ENCODE measurements around the gene C1QTNF1. TPM values are rescaled to one million over a fixed set of nuclear protein-coding genes. Genes with fewer than 3 reads are reported as not detected.

C1QTNF1 gene
- total RNA-seq, 2 experiments from 2014 or later, result not detected

DNA sequence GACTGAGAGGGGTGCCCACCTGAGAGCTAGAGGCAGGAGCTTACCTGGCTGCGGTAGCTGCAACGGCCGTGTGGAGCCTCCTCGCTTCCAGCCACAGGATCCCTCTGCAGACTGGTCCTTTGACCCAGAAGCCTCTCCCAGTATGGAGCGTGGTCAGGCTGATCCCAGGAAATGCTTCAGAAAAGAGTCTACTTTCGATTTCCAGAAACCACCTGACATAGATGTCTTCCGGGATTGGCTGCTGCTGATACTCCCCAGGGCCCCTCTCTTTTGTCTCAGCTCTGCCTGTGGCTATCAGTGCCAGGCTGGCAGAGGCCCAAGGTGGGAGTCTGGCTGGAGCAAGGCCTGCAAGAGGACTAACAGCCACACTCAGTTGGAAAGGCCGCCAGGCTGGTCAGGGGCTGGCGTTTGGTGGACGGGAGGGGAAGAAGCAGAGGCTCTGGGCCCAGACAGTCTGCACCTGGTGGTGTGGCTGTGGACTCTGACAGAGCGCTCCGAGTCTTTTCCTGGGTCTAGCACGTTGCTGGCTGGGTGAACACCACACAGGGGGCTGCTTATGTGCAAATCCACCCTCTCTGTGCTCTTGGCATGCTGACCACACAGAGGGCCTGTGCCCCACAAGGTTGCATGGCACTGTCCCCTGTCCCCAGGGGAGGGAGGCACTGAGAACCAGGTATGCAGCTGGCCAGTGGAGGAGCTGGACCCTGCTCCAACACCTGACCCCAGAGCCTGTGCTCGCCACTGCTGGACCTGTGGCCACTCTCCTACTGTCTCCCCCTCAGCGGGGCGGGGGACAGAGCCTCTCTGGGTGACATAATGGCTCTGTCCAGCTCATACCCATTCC is 44.0 kb upstream of the C1QTNF1 start, which contains the start of gene LGALS3BP:
LGALS3BP (minus strand) TSS at position 144 of the 844 bp plus-strand sequence. CDS start 2,732 bp downstream, outside the sequence.
- Histone ChIP-seq H3K9me3 (ENCODE audit: low read length) (no peaks in the 10 kb centered on the region), H2AFZ (ENCODE audit: low read length) (no peak within 1 kb of the TSS), H4K20me1 (ENCODE audit: insufficient read depth, low read length) (no peaks in the 10 kb centered on the region), H3K79me2 (ENCODE audit: insufficient read depth, low read depth, low read length) (no peaks in the 10 kb centered on the region), H3K4me2 (ENCODE audit: low read length) (no peak within 1 kb of the TSS), H3K4me1 (ENCODE audit: insufficient read depth, low read length, poor library complexity, severe bottlenecking) (peaks cover 10% of the 10 kb centered on the region), H3K4me3 (ENCODE audit: low read depth, low read length, poor library complexity, severe bottlenecking) (no peak within 1 kb of the TSS), H3K36me3 (ENCODE audit: insufficient read depth, low read length) (no peaks in the 10 kb centered on the region), H3K27ac (ENCODE audit: low read depth, low read length, poor library complexity, severe bottlenecking) (no peak within 1 kb of the TSS), H3K9me2 (ENCODE audit: insufficient read depth, low read length) (no peaks in the 10 kb centered on the region)
- DNase-seq (ENCODE audit: low spot score), result no peak
- intact Hi-C loops (cut with micrococcal nuclease; ENCODE audit: unreplicated experiment), result no loop called here
- BruUV-seq (replicated peaks), result no TSS peak
- ChIA-PET POLR2A (no interaction called here), CTCF (ENCODE audit: unreplicated experiment) (no interaction called here)
- TF ChIP-seq, protein P1, sequence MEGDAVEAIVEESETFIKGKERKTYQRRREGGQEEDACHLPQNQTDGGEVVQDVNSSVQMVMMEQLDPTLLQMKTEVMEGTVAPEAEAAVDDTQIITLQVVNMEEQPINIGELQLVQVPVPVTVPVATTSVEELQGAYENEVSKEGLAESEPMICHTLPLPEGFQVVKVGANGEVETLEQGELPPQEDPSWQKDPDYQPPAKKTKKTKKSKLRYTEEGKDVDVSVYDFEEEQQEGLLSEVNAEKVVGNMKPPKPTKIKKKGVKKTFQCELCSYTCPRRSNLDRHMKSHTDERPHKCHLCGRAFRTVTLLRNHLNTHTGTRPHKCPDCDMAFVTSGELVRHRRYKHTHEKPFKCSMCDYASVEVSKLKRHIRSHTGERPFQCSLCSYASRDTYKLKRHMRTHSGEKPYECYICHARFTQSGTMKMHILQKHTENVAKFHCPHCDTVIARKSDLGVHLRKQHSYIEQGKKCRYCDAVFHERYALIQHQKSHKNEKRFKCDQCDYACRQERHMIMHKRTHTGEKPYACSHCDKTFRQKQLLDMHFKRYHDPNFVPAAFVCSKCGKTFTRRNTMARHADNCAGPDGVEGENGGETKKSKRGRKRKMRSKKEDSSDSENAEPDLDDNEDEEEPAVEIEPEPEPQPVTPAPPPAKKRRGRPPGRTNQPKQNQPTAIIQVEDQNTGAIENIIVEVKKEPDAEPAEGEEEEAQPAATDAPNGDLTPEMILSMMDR (conservative IDR thresholded peaks at IDR 0.05; ENCODE audit: low read length), result no peak
- TF ChIP-seq EZH2phosphoT487 (IDR thresholded peaks at IDR 0.05; ENCODE audit: borderline replicate concordance, low read depth, low read length), result no peak

DNA sequence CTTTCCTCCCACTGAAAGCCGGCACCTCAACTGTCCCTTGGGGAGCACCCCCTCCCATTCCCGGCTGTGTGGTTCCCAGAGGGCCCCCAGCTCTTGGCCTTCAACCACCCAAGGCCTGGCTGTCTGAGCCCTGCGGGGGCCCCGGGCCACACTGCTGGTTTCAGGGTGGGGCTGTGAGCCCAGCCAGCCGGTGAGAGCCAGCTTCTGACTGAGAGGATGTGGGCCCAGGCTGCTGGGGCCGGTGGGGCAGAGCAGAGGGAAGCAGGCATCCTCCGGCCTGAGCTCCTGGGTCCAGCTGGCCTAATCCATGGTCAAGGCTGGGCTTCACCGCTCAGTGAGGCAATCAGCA is 43.4 kb upstream of the C1QTNF1 start:
- DNase-seq (ENCODE audit: low spot score), result no peak

More for the DNA sequence above, 43.4 kb upstream of the C1QTNF1 start:
- no peaks in the 10 kb centered on the region for H3K36me3 ChIP-seq (ENCODE audit: insufficient read depth, low read length)
- CTCF ChIA-PET (ENCODE audit: unreplicated experiment), result no interaction called here
- no peaks in the 10 kb centered on the region for H4K20me1 ChIP-seq (ENCODE audit: insufficient read depth, low read length)
- H3K79me2 ChIP-seq (ENCODE audit: insufficient read depth, low read depth, low read length), result no peaks in the 10 kb centered on the region
- no peaks in the 10 kb centered on the region for H3K9me2 ChIP-seq (ENCODE audit: insufficient read depth, low read length)
- no TSS peak for BruUV-seq (replicated peaks)
- no peak overlapping the region for H3K4me3 ChIP-seq (ENCODE audit: low read depth, low read length, poor library complexity, severe bottlenecking)
- H3K9me3 ChIP-seq (ENCODE audit: low read length), result no peaks in the 10 kb centered on the region
- peaks cover 7% of the 10 kb centered on the region for H3K4me1 ChIP-seq (ENCODE audit: insufficient read depth, low read length, poor library complexity, severe bottlenecking)
- H3K4me2 ChIP-seq (ENCODE audit: low read length), result no peak overlapping the region
- intact Hi-C loops (cut with micrococcal nuclease; ENCODE audit: unreplicated experiment), result no loop called here
- no peak for TF ChIP-seq EZH2phosphoT487 (IDR thresholded peaks at IDR 0.05; ENCODE audit: borderline replicate concordance, low read depth, low read length)
- TF ChIP-seq, protein P1 (conservative IDR thresholded peaks at IDR 0.05; ENCODE audit: low read length), result no peak
- H2AFZ ChIP-seq (ENCODE audit: low read length), result no peak overlapping the region
- POLR2A ChIA-PET, result no interaction called here
- no peak overlapping the region for H3K27ac ChIP-seq (ENCODE audit: low read depth, low read length, poor library complexity, severe bottlenecking)
